Measurements from ENCODE around the gene GNPAT.

DNA sequence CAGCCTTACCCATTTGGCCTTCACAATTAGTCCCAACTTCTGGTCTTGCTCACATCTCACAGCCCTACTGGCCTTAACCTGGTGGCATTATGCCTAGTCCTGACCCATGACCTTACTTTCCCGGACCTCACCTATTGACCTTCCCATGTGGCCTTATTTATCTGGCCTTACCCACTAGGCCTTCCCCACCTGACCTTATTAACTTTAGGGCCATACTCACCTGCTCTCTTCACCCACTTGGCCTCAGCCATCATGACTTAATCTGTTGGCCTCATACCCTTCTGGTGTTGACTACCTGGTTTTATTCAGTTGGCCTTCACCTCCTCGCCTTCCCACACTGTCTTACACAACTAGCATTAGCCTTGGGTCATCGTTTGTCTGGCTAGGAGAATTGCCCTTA is 61.0 kb downstream of the GNPAT start:
- TF ChIP-seq NFE2L1 (CRISPR knock-in tag; IDR thresholded peaks at IDR 0.05) (no peak), GABPB1 (CRISPR knock-in tag; IDR thresholded peaks at IDR 0.05) (no peak)
